GM19438 (cell line): ENCODE measurements around the gene NWD2.
"Not testable (repeated sequence)": the region's sequence is repeated elsewhere in the genome, so short reads cannot be mapped to it uniquely, and the experiment has no call there.

Experiments
- ATAC-seq: cut with Tn5 transposase; IDR thresholded peaks from one replicate; pipeline ENCODE4 v1.9.1; 2021; ENCODE audit warnings: low read depth; ENCODE audit not compliant: unreplicated experiment

NWD2 gene

DNA sequence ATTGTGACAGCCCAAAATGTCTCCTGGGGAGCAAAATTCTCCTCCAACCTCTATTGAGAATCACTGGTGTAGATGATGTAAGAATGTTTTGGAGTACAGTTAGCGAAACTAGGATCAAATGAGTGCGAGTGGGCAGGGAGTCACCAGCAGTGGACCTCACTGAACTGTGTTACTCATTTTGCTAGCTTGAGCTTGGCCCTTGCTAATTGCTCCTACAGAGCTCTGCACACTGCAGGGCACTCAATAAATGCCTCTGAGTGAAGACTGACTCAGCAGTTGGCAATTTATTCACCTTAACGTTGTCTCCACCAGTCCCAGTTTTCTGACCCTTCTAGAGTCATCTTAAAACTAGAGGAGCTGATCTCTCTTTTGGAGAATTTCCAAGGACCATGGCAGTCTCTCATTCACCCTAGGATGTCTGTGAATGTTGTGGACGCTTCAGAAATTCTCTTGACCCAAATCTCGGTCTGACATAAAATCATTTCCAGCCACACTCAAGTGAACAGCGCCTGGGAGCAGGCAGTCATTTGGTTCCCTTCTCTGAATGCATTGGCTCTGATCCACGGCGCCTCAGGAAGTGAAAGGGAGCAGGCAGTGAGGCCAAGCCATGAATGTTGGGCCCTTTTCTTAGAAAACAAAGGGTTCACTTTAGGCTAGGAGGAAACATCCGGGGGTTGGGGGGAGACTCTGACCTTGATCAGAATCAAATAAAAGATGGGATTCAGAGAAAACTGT lies 148.1 kb downstream of the NWD2 start:
- peak; percentile 41 for ATAC-seq

DNA sequence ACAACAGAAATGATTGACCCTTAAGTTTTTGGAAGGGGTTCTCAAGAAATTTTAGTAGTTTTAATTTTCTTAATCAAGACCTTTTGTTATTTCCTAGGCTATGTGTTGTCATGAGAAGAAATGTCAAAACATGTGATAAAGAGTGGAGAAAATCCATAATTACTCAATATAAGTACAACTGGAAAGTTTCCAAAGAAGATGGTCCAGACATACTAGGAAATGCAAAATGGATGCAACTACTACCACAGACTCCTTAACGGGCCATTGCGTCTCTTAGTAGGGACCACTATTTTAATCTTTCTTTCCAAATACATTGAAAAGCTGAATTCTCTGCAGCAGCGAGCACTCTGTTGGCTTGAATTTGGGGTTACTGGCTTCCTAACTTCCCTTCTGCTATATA lies 148.8 kb downstream of the NWD2 start:
- peak; percentile 4 for ATAC-seq

DNA sequence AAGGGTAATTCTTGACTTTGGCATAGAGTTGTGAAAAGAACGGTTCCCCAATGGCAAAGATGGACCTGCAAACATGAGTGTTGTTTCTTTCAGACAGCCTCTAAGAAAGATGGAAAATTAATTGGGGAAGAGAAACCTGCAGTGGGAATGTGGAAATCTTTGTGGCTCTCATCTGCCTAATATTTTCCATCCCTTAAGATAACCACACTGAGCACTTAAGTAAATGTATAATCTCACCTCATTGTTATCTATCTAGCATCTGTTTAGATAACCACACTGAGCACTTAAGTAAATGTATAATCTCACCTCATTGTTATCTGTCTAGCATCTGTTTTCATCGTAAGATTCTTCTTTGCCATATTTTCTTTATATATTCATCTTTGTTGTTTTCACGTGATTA lies 149.3 kb downstream of the NWD2 start:
- ATAC-seq = peak; percentile 57

DNA sequence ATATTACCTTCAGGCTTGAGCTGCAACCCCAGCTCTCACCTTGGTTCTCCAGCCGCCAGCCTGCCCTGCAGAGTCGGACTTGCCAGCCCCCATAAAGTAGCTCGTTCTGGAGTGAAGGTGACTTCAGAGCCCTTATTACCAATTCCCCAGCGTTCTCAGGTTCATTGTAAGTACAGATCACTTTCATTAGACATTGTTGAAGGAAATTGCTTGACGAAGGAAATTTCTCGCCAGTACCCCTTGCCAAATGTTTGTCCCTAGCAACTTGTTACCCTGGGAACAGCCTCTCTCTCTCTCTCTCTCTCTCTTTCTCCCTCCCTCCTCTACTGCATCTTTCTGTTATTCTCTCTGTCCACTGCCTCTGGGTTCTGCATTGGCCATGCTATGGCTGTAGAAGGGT lies 153.0 kb downstream of the NWD2 start:
- ATAC-seq = no peak

DNA sequence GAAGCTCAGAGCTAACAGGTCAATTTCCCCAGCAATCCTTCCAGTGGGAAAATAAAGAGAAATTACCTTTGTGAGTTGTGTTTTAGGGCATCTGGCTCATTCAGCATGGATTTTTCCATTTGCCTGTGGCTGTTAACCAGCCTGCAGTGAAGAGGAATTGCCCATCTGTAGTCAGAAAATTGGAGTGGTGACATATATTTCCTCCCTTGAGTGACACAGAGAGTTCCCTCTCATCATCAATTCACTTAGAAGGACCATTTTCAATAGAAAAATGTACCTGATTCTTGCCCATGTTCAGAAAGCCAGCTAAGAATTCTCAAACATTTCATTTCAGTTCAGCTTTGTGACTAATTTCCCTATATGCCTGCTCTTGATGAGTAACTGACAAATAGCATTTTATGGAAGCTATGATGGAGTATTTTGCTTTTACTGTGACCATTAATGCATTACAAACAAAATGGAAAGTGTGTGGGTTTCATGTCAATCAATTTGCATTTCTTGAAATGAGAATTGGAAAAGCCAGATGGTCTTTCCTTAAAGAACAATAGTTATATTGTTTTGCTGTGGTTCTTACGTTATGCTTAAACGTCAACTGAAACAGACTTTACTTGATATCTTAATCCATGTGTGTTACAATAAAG lies 155.8 kb downstream of the NWD2 start:
- peak; percentile 77 for ATAC-seq

DNA sequence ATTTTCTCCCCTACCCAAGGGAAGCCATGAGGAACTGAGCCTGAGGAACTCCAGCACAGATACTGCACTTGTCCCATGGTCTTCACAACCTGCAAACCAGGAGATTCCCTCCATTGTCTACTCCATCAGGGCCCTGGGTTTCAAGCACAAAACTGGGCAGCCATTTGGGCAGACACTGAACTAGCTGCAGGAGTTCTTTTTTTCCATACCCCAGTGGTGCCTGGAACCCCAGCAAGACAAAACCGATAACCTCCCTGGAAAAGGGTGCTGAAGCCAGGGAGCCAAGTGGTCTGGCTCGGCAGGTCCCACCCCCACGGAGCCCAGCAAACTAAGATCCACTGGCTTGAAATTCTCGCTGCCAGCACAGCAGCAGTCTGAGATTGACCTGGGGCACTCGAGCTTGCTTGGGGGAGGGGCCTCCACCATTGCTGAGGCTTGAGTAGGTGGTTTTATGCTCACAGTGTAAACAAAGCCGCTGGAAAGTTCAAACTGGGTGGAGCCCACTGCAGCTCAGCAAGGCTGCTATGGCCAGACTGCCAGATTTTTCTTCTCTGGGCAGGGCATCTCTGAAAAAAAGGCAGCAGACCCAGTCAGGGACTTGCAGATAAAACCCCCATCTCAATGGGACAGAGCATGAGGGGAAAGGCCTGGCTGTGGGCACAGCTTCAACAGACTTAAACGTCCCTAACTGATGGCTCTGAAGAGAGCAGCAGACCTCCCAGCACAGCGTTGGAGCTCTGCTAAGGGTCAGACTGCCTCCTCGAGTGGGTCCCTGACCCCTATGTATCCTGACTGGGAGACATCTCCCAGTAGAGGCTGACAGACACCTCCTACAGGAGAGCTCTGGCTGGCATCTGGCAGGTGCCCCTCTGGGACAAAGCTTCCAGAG lies 163.6 kb downstream of the NWD2 start:
- not testable (repeated sequence) for ATAC-seq

DNA sequence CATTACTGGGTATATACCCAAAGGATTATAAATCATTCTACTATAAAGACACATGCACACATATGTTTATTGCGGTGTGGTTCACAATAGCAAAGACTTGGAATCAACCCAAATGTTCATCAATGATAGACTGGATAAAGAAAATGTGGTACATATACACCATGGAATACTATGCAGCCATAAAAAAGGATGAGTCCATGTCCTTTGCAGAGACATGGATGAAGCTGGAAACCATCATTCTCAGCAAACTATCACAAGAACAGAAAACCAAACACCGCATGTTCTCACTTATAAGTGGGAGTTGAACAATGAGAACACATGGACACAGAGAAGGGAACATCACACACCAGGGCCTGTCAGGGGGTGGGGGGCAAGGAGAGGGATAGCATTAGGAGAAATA lies 169.1 kb downstream of the NWD2 start:
- ATAC-seq = not testable (repeated sequence)

DNA sequence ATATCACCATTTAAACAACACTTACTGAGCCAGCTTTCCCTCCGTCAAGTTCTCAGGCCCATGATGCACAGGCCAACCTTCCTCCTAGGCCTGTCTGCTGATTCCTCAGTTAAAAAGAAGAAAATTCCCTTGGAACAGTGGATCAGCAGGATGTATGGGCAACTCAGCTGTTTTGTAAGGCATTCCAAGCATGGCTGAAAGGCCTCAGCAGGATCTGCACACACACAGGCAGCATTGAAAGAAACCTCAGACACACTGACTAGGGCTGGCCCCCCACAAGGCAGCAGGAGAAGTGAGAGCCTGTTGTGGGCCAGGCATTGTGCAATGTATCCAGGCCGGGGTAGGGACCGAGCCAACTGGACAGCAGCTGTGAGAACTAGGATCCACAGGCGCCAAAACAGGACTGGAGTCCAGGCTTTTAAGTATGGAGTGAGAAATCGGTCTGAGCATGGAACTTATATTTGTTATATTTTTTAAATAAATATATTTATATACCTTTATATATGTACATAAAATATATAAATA lies 171.4 kb downstream of the NWD2 start:
- ATAC-seq = no peak

DNA sequence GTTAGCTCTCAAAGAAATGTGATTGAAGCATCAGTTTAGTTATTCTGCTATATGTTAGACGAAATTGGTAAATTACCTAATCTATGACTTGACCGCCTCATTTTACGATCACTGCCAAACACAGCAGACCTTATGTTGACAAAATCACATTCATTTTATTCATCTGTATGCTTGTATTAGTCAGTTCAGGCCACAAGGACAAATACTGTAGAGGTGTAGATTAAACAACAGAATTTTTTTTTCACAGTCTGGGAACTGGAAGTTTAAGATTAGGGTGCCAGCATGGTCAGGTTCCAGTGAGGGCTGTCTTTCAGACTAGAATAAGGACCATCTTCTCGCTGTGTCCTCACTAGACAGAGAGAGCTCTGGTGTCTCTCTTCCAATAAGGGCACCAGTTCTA lies 177.1 kb downstream of the NWD2 start:
- ATAC-seq = no peak

DNA sequence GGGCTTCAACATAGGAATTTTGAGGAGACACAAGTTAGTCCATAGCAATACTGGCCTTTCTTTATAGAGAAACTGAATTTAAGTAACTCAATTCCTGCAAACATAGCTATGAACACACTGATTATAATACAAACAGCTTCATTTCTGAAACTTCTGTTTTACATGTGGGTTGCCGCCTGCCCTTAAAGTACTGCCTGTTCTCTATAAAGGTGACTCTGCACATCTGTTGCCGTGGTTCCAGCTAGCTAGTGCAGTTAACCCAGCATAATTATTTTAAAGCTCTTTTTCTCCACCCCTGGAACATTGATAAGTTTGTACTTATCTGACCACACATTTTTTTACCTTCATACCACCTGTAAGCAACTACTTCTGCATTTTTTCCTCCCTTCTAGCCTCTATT lies 177.6 kb downstream of the NWD2 start:
- no peak for ATAC-seq

DNA sequence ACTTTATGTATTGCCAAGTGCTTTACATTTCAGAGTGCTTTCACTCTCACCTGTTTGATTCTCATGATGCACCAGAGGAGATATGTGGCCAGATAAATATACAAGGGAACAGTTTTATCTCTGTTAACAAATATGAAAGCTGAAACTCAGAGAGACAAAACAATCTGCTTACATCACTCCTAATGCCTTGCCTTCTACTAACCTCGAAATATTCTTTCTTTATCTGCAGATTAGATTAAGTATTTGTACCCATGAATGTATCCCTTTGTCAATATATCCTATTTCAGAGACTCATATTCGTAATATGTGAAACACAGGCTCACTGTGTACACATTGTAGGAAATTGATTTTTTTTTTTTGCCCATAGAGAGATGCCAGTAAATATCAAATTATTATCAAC lies 178.1 kb downstream of the NWD2 start:
- no peak for ATAC-seq

DNA sequence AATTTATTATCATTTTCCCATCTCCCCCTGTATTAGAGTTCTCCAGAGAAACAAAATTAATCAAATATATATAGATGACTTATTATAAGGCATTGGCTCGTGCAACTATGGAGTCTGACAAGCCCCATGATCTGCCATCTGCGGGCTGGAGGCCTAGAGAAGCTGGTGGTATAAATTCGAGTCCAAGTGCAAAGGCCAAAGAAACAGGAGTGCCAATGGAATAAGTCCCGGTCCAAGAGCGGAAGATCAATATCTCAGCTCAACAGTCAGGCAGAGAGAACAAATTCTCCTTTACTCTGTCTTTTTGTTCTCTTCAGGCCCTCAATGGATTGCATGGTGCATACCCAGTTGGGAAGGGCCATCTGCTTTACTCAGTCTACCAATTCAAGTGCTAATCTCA lies 178.8 kb downstream of the NWD2 start:
- ATAC-seq = no peak

DNA sequence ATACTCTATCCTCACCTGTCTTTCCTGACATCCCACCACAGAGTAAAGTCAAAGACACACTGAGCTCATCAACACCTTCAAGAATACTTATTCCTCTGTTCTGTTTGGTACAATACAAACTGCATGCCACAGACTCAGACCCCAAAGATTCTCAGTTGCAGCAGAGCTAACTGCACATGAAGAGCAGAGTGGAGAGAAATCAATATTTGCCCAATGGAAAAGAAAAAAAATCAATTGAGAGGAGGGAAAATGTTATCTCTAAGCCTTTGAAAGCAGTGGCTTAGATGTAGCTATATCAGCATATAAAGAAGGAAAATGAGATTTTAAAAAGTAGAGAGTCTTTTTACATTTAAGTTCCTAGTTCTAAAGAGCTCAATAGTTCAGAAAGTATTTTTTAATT lies 180.2 kb downstream of the NWD2 start:
- no peak for ATAC-seq

DNA sequence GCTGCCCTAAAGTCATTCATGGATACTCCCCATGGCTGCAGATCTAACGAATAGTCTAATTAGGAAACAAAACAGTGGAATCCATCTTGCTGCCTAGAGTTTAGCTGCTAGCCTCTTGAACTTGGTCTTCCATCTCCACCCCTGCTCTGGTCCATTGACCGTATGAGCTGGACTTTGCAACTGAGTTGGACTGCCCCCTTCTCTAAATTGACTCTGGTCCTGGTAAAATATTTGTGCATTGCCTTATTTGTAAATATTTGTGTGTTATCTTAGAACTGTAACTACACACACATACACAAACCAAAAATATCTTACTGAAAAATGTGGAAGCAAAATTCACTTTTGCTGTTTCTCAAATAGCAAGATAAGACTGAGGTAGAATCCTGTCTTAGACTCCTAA lies 181.3 kb downstream of the NWD2 start:
- no peak for ATAC-seq

DNA sequence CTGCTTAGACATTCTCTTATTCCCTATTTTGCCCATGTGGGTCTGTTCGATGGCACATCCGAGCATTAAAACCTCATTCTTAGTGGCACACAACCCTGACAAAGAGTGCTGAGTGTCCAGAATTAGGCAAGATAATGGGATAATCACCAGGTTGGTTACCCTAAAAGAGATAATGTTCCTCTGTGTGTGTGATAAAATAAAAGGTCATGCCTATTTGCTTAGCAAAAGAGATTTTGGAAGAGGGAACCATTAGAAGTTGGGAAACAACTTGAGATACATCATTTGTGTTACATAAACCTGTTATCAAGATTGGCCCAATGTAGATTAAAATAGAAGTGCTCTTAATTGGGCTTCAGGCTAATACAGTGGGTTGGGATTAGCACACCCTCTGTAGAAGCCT lies 182.7 kb downstream of the NWD2 start:
- ATAC-seq = no peak

DNA sequence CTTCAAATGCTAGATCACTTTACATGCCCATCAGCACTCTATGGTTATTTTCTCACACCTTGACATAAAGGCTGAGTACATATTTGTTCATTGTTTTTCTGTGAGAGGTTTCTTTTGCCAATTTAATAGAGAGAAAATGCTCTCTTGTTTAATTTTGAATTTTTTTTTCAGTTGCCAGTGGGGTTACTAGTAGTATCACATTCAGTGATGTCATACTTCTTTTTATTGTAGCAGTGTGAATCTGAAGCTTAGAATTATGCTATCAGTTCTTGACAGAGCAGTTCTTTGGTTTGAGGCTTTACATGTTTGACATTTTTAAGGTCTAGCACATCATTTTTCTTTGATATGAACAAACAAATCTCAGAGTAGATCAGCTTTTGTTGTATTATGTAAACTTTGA lies 185.4 kb downstream of the NWD2 start:
- ATAC-seq = no peak

DNA sequence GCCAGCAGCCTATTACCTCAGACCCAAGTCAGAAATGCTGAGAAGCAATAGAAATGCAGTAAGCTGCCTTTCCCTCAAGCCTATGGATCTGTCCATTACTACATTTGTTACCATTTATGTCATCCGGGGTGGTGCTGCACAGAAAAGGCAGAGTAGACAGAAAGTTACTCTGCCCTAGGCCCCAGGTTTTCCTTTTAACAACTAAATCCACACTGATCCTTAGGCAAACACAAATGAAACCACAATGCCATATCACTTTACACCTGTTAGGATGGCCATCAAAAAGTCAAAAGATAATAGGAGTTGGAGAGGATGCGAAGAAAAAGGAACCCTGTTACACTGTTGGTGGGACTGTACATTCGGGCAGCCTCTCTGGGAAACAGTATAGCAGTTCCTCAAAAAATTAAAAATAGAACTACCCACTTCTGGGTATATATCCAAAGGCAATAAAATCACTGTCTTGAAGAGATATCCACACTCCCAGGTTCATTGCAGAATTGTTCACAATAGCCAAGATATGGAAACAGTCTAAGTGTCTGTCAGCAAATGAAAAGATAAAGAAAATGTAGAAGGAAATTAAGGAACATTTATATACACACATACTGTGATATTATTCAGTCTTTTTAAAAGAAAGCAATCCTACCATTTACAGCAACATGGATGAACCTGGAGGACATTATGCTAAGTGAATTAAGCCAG lies 186.3 kb downstream of the NWD2 start:
- no peak for ATAC-seq

DNA sequence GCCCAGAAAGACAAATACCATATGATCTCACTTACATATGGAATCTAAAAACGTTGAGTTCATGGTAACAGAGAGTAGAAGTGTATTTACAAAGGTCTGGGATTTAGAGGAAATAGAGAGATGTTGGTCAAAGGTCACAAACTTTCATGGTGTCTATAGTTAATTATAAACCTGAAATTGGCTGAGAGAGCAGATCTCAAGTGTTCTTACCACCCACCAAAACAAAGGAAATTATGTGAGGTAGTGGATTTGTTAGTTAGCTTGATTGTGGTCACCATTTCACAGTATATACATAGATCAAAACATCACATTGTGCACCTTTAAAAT lies 186.8 kb downstream of the NWD2 start:
- peak; percentile 90 for ATAC-seq

DNA sequence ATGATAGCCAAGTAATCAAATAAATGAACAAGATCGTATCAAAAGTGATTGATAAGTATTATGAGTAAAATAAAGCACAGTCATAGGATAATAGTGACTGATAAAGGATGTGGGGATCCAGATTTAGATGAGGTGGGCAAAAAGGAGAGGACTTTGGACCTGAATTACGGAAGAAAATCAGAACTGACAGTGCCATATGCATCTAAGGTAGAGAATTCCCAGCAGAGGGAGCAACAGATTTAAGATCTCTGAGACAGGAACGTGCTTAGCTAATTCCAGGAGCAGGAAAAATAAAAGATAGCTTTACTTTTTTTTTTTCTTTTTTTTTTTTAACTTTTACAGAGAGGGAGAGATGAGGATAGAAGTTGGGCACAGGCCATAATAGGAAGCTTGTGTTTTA lies 189.9 kb downstream of the NWD2 start:
- no peak for ATAC-seq

DNA sequence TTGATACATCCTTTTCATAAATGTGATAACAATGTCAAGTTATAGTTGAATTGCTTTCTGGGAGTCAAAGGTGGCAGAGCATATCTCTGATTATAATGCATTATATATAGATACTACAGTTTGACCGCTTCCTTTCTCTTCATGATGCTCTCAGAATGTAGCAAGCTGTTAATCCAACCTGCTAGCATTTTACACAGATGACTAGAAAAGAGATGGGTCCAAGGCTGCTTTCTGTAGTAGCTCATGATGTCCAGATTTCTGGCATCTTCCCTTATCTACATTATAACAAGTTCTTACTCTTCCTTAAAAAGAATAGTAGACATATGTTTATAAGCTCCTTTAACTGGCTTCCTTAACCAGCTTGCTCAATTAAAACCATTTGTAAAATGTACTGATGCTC lies 192.0 kb downstream of the NWD2 start:
- ATAC-seq = no peak

DNA sequence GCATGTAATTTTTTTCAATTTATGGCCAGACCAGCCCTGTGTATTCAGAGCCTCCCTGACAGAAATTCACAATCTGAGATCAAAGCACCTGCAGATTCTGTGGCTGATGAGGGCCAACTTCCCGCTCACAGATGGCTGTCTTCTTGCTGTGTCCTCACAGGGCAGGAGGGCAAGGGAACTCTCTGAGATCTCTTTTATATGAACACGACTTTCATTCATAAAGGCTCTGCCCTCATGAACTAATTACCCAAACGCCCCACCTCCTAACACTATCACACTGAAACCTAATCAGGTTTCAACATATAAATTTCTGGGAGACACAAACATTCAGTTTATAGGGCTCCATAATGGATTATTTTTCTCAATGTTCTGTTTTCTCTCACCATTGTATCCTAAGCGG lies 192.6 kb downstream of the NWD2 start:
- no peak for ATAC-seq
